Vagina (tissue), 2 donors: ENCODE measurements around the gene POLA1. TPM values are rescaled to one million over a fixed set of nuclear protein-coding genes. Genes with fewer than 3 reads are reported as not detected.

ENCODE experiments used
- DNase-seq, 2 donors: peaks; one replicate each; pipeline ENCODE4 v3.0.0-alpha.2; 2017; ENCODE audit errors: extremely low spot score in 2 of 2
- H3K27ac ChIP-seq: fragments of 200-600 bp; sonication (generic); one replicate; pipeline ENCODE4 v1.5.1; 2019
- H3K27me3 ChIP-seq: fragments of 200-600 bp; sonication (generic); one replicate; pipeline ENCODE4 v1.5.1; 2019
- H3K36me3 ChIP-seq, 2 donors: fragments of 200-600 bp; sonication (generic); one replicate each; pipeline ENCODE4 v1.5.1; 2017 to 2019
- H3K4me1 ChIP-seq: fragments of 200-600 bp; sonication (generic); one replicate; pipeline ENCODE4 v1.5.1; 2019
- H3K4me3 ChIP-seq, 2 donors: fragments of 200-600 bp; sonication (generic); 1 replicate in 1 of 2; 2 replicates in 1 of 2; pipeline ENCODE4 v1.5.1; 2016 to 2019
- H3K9me3 ChIP-seq: fragments of 200-600 bp; sonication (generic); one replicate; pipeline ENCODE4 v1.5.1; 2019
- CTCF ChIP-seq, 3 experiments: fragments of 450-650 bp in 2 of 3; fragments of 200-600 bp in 1 of 3; sonication (generic) in 1 of 3; IDR thresholded peaks; one replicate each; pipeline ENCODE4 v1.5.1; 2017 to 2019; ENCODE audit warnings: antibody characterized with exemption in 3 of 3, mild to moderate bottlenecking in 2 of 3, moderate library complexity in 2 of 3
- POLR2A ChIP-seq, 2 donors: fragments of 450-650 bp; IDR thresholded peaks; one replicate each; pipeline ENCODE4 v1.6.1; 2017; ENCODE audit warnings: antibody characterized with exemption in 2 of 2, mild to moderate bottlenecking in 2 of 2, moderate library complexity in 2 of 2
- POLR2AphosphoS5 ChIP-seq, 2 donors: sonication (generic); formaldehyde crosslinking; IDR thresholded peaks; one replicate each; pipeline ENCODE4 v1.9.0; 2017; ENCODE audit warnings: antibody characterized with exemption in 2 of 2, mild to moderate bottlenecking in 2 of 2, low read depth in 1 of 2; ENCODE audit not compliant: insufficient read depth in 1 of 2
- intact Hi-C: fragments of 100-400 bp; cut with DNase I; formaldehyde crosslinking; loops from one replicate; pipeline ENCODE4 v1.15.1; 2023
- total RNA-seq: library from RNA; depleted of rRNA; stranded (reverse); fragments of >200 nt; gene quantifications from one replicate; pipeline ENCODE4 v1.2.3, GENCODE V29; 2016

Gene POLA1
- total RNA-seq, 1 donor from 2014 or later, result 17.2 TPM

- H3K27ac ChIP-seq, result no peak overlapping the region
- no peaks in the 10 kb centered on the region for H3K4me1 ChIP-seq
- no peaks in the 10 kb centered on the region for H3K9me3 ChIP-seq
- no peaks in the 10 kb centered on the region for H3K36me3 ChIP-seq
- H3K27me3 ChIP-seq, result no peaks in the 10 kb centered on the region
- no peak for DNase-seq
- TF ChIP-seq POLR2AphosphoS5 (IDR thresholded peaks at IDR 0.05; ENCODE audit: insufficient read depth in 1 of 2, low read depth in 1 of 2) (no peak), CTCF (IDR thresholded peaks at IDR 0.05) (no peak), POLR2A (IDR thresholded peaks at IDR 0.05) (no peak)
- intact Hi-C loops, result no loop called here
- no peak overlapping the region for H3K4me3 ChIP-seq
Observed at GRCh38 chrX:24728530-24728929, 34.8 kb downstream of the POLA1 start.

- DNase-seq, result no peak
- H3K27ac ChIP-seq, result no peak overlapping the region
- H3K4me3 ChIP-seq, result no peak overlapping the region
- no peaks in the 10 kb centered on the region for H3K36me3 ChIP-seq
- H3K9me3 ChIP-seq, result no peaks in the 10 kb centered on the region
- intact Hi-C loops, result no loop called here
- H3K27me3 ChIP-seq, result no peaks in the 10 kb centered on the region
- no peak for TF ChIP-seq POLR2A (IDR thresholded peaks at IDR 0.05)
- no peak for TF ChIP-seq POLR2AphosphoS5 (IDR thresholded peaks at IDR 0.05; ENCODE audit: insufficient read depth in 1 of 2, low read depth in 1 of 2)
- no peak for TF ChIP-seq CTCF (IDR thresholded peaks at IDR 0.05)
- H3K4me1 ChIP-seq, result no peaks in the 10 kb centered on the region
Observed at GRCh38 chrX:24732766-24733500, 39.2 kb downstream of the POLA1 start.

GRCh38 chrX:24741330-24741729 is 47.6 kb downstream of the POLA1 start:
- no peaks in the 10 kb centered on the region for H3K36me3 ChIP-seq
- H3K9me3 ChIP-seq, result no peaks in the 10 kb centered on the region
- no peak overlapping the region for H3K27ac ChIP-seq
- DNase-seq, result no peak
- no peaks in the 10 kb centered on the region for H3K27me3 ChIP-seq
- H3K4me1 ChIP-seq, result no peaks in the 10 kb centered on the region
- TF ChIP-seq POLR2A (IDR thresholded peaks at IDR 0.05), result no peak
- no peak for TF ChIP-seq CTCF (IDR thresholded peaks at IDR 0.05)
- TF ChIP-seq POLR2AphosphoS5 (IDR thresholded peaks at IDR 0.05; ENCODE audit: insufficient read depth in 1 of 2, low read depth in 1 of 2), result no peak
- no peak overlapping the region for H3K4me3 ChIP-seq
- intact Hi-C loops, result no loop called here

- DNase-seq, result no peak
- Histone ChIP-seq H3K27ac (no peak overlapping the region), H3K36me3 (no peaks in the 10 kb centered on the region), H3K4me3 (no peak overlapping the region), H3K4me1 (no peaks in the 10 kb centered on the region), H3K9me3 (no peaks in the 10 kb centered on the region), H3K27me3 (no peaks in the 10 kb centered on the region)
- TF ChIP-seq POLR2A (IDR thresholded peaks at IDR 0.05) (no peak), POLR2AphosphoS5 (IDR thresholded peaks at IDR 0.05; ENCODE audit: insufficient read depth in 1 of 2, low read depth in 1 of 2) (no peak), CTCF (IDR thresholded peaks at IDR 0.05) (no peak)
- intact Hi-C loops, result no loop called here
Observed at GRCh38 chrX:24748196-24748595, 54.5 kb downstream of the POLA1 start.

- Histone ChIP-seq H3K27ac (no peak overlapping the region), H3K4me1 (no peaks in the 10 kb centered on the region), H3K9me3 (no peaks in the 10 kb centered on the region), H3K36me3 (no peaks in the 10 kb centered on the region), H3K4me3 (no peak overlapping the region), H3K27me3 (no peaks in the 10 kb centered on the region)
- no peak for DNase-seq
- intact Hi-C loops, result no loop called here
- TF ChIP-seq CTCF (IDR thresholded peaks at IDR 0.05), result no peak
- TF ChIP-seq POLR2AphosphoS5 (IDR thresholded peaks at IDR 0.05; ENCODE audit: insufficient read depth in 1 of 2, low read depth in 1 of 2), result no peak
- no peak for TF ChIP-seq POLR2A (IDR thresholded peaks at IDR 0.05)
Observed at GRCh38 chrX:24759786-24760185, 66.1 kb downstream of the POLA1 start.
